GM12801 (cell line): ENCODE results near the gene SLC16A8.

Experiments used
- CTCF ChIP-seq: IDR thresholded peaks from one replicate; pipeline ENCODE4 v1.5.1; 2011; ENCODE audit warnings: control low read depth; ENCODE audit not compliant: insufficient read length; ENCODE audit errors: extremely low read depth

SLC16A8 gene

GRCh38 chr22:38103641-38104040, 19.7 kb upstream of the SLC16A8 start:
- TF ChIP-seq CTCF, result no peak

GRCh38 chr22:38098410-38099249, 14.6 kb upstream of the SLC16A8 start:
- no peak for TF ChIP-seq CTCF

GRCh38 chr22:38097557-38098409, 13.8 kb upstream of the SLC16A8 start:
- TF ChIP-seq CTCF, result no peak

GRCh38 chr22:38097058-38097457, 13.1 kb upstream of the SLC16A8 start:
- TF ChIP-seq CTCF, result no peak

- no peak for TF ChIP-seq CTCF
These were observed 5.5 kb upstream of the SLC16A8 start for GRCh38 chr22:38089474-38089851.

- no peak for TF ChIP-seq CTCF
These were observed 4.9 kb upstream of the SLC16A8 start for GRCh38 chr22:38088629-38089473.

- TF ChIP-seq CTCF, result no peak
These were observed 3.9 kb upstream of the SLC16A8 start for GRCh38 chr22:38087855-38088254.
